Thymus (tissue), 11 donors: ENCODE results near the gene SHOC1. TPM values are rescaled to one million over a fixed set of nuclear protein-coding genes. Genes with fewer than 3 reads are reported as not detected.
"Not testable (repeated sequence)": the region's sequence is repeated elsewhere in the genome, so short reads cannot be mapped to it uniquely, and the experiment has no call there.

Experiments
- DNase-seq, 9 donors: peaks; one replicate each; pipeline ENCODE4 v3.0.0-alpha.2; 2013; ENCODE audit warnings: low spot score in 9 of 9, low read depth in 6 of 9, missing footprints in 1 of 9
- H3K27ac ChIP-seq, 2 donors: one replicate each; pipeline ENCODE4 v1.5.1; 2013; ENCODE audit warnings: control low read depth in 1 of 2, low read depth in 1 of 2, low read length in 1 of 2, mild to moderate bottlenecking in 1 of 2, moderate library complexity in 1 of 2
- H3K27me3 ChIP-seq, 2 donors: one replicate each; pipeline ENCODE4 v1.5.1; 2013; ENCODE audit warnings: low read length in 1 of 2; ENCODE audit not compliant: control insufficient read depth in 2 of 2, insufficient read depth in 1 of 2
- H3K36me3 ChIP-seq, 2 donors: one replicate each; pipeline ENCODE4 v1.5.1; 2013; ENCODE audit warnings: low read length in 1 of 2, mild to moderate bottlenecking in 1 of 2, moderate library complexity in 1 of 2; ENCODE audit not compliant: control insufficient read depth in 2 of 2, insufficient read depth in 2 of 2
- H3K4me1 ChIP-seq, 2 donors: one replicate each; pipeline ENCODE4 v1.5.1; 2013; ENCODE audit warnings: low read length in 2 of 2; ENCODE audit not compliant: control insufficient read depth in 2 of 2, insufficient read depth in 2 of 2
- H3K4me3 ChIP-seq, 2 donors: one replicate each; pipeline ENCODE4 v1.5.1; 2013; ENCODE audit warnings: low read length in 2 of 2, control low read depth in 1 of 2, mild to moderate bottlenecking in 1 of 2
- H3K9me3 ChIP-seq, 2 donors: one replicate each; pipeline ENCODE4 v1.5.1; 2013; ENCODE audit warnings: low read length in 1 of 2, mild to moderate bottlenecking in 1 of 2; ENCODE audit not compliant: control insufficient read depth in 2 of 2, insufficient read depth in 1 of 2
- WGBS: extraction: QIAGEN DNeasy Blood & Tissue Kit; methylation state at CpG from one replicate; pipeline ENCODE4 v1.1.7; 2013; 5-methylcytosine and 5-hydroxymethylcytosine counted together
- polyA plus RNA-seq: library from polyadenylated mRNA; stranded (reverse); fragments of 200-250 nt; gene quantifications from one replicate; pipeline ENCODE4 v1.2.3, GENCODE V29; 2013
- total RNA-seq: library from RNA; stranded (reverse); fragments of 120-200 nt; gene quantifications from one replicate; pipeline ENCODE4 v1.2.4, GENCODE V29; 2013
- donor health status: healthy.

SHOC1 gene
- total and polyA plus RNA-seq, 2 donors = under 0.01 to 0.14 TPM

DNA sequence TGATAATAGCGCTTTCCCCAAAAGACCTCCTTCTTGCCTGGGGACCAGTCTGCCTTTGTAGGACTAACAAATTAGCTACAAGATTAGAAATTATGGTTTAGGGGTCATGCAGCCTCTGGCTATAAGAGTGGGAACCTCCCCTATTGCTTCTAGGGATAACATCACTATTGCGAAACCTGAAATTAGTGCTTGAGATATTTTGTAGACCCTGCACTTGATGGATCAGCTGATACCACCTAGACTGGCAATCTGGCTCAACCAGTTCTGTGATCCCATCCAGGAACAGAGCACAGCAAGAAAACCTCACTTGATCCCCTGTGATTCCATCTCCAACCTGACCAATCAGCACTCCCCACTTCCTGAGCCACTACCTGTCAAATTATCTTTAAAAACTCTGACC, 15.7 kb upstream of the SHOC1 start:
- not testable (repeated sequence) for H3K9me3 ChIP-seq, H3K36me3 ChIP-seq, H3K27ac ChIP-seq, DNase-seq, H3K27me3 ChIP-seq, H3K4me3 ChIP-seq, H3K4me1 ChIP-seq
- 100% methylated on average over 2 of the region's 2 CpGs for WGBS

- 98% methylated on average over 1 of the region's 1 CpG for WGBS
- Histone ChIP-seq H3K4me3 (no peak overlapping the region), H3K36me3 (no peaks in the 10 kb centered on the region), H3K27ac (no peak overlapping the region), H3K4me1 (no peaks in the 10 kb centered on the region), H3K27me3 (no peaks in the 10 kb centered on the region), H3K9me3 (no peaks in the 10 kb centered on the region)
- no peak for DNase-seq
These were observed 12.5 kb upstream of the SHOC1 start for GRCh38 chr9:111807197-111807596.

- no peak for DNase-seq
- Histone ChIP-seq H3K27ac (no peak overlapping the region), H3K9me3 (no peaks in the 10 kb centered on the region), H3K36me3 (no peaks in the 10 kb centered on the region), H3K4me3 (no peak overlapping the region), H3K27me3 (no peaks in the 10 kb centered on the region), H3K4me1 (no peaks in the 10 kb centered on the region)
- WGBS = 95% methylated on average over 2 of the region's 2 CpGs
These were observed 11.5 kb upstream of the SHOC1 start for GRCh38 chr9:111806259-111806658.

GRCh38 chr9:111805830-111806241, 11.1 kb upstream of the SHOC1 start:
- H3K27ac ChIP-seq = no peak overlapping the region
- H3K4me1 ChIP-seq = no peaks in the 10 kb centered on the region
- 92% methylated on average over 4 of the region's 4 CpGs for WGBS
- DNase-seq = no peak
- no peaks in the 10 kb centered on the region for H3K27me3 ChIP-seq
- no peaks in the 10 kb centered on the region for H3K36me3 ChIP-seq
- H3K9me3 ChIP-seq = no peaks in the 10 kb centered on the region
- no peak overlapping the region for H3K4me3 ChIP-seq

- H3K27me3 ChIP-seq = no peaks in the 10 kb centered on the region
- no peaks in the 10 kb centered on the region for H3K9me3 ChIP-seq
- no peak for DNase-seq
- H3K4me1 ChIP-seq = no peaks in the 10 kb centered on the region
- 97% methylated on average over 2 of the region's 2 CpGs for WGBS
- H3K4me3 ChIP-seq = no peak overlapping the region
- H3K27ac ChIP-seq = no peak overlapping the region
- H3K36me3 ChIP-seq = no peaks in the 10 kb centered on the region
These were observed 10.5 kb upstream of the SHOC1 start for GRCh38 chr9:111805262-111805661.

DNA sequence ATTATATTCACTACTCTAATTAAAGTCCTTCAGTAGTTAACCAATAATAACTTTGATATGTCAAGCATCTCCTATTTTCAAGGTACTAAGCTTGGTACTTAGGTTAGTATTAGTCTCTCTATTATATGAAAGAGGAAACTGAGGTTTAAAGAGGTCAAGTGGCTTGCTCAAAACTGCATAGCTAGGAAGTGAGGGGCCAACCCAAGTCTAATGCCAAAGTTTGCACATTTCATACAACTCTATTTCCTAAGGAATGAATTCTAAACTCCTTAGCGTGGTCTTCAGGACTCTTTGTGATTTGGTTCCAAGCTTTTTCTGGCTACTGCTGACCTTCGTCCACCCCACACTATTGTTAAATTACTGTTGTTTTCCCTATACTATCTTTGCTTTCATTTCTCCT, 9.9 kb upstream of the SHOC1 start:
- no peaks in the 10 kb centered on the region for H3K9me3 ChIP-seq
- WGBS = 96% methylated on average over 2 of the region's 2 CpGs
- H3K27ac ChIP-seq = no peak overlapping the region
- no peaks in the 10 kb centered on the region for H3K27me3 ChIP-seq
- no peaks in the 10 kb centered on the region for H3K4me1 ChIP-seq
- no peak overlapping the region for H3K4me3 ChIP-seq
- no peak for DNase-seq
- H3K36me3 ChIP-seq = no peaks in the 10 kb centered on the region

DNA sequence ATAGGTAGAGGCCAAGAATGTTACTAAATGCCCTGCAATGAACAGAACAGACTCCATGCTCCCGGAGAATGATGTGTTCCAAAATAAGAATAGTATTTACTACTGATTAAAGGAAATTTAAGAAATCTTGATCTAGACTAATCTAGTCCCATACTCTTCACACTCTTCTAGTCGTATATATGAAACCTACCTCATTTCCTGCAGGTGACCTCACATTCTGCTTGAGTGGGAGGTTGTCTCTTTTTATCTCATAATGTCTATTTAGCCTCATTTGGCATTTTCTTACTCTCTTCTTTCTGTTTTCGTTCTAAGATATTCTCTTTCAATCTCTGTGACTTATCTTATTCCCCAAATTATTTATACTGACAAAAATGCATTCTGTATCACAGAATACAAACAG, 9.2 kb upstream of the SHOC1 start:
- H3K4me1 ChIP-seq = no peaks in the 10 kb centered on the region
- whole genome bisulfite sequencing = 76% methylated on average over 3 of the region's 3 CpGs
- no peaks in the 10 kb centered on the region for H3K36me3 ChIP-seq
- no peak overlapping the region for H3K27ac ChIP-seq
- peak in 3 of 9 donors; percentile 3 to 48 (median 11) for DNase-seq
- H3K4me3 ChIP-seq = no peak overlapping the region
- H3K9me3 ChIP-seq = no peaks in the 10 kb centered on the region
- H3K27me3 ChIP-seq = no peaks in the 10 kb centered on the region

DNA sequence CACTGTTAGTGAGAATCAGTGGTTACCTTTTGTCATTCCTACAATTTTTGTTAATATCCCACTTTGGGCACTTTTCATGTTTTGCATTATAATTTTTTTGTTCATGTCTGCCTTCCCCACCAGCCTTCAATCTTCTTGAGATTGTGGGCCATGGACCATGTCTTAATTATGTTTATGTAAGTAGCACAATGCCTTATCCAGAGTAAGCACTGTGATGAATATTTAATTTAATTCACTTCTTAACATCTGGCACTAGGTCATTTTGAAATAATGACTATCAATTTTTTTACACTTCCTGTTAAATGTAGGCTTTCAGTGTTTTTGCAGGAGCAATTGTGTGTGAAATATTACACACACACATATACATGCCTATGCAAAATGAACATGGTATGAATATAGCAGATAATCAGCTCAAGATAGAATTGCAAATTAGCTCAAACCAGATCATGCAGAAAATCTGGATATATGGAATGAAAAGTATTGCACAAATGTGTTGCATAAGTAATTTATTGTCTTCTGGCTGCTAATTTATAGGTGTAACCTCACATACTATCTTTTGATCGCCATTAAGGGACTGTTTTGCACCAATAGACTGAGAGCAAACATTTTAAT, 5.3 kb upstream of the SHOC1 start:
- Histone ChIP-seq H3K27ac (no peak overlapping the region), H3K9me3 (no peaks in the 10 kb centered on the region), H3K4me1 (no peaks in the 10 kb centered on the region), H3K4me3 (no peak overlapping the region), H3K27me3 (no peaks in the 10 kb centered on the region), H3K36me3 (no peaks in the 10 kb centered on the region)
- DNase-seq = no peak
- WGBS = 99% methylated on average over 1 of the region's 1 CpG

- Histone ChIP-seq H3K27ac (no peak overlapping the region), H3K4me3 (no peak overlapping the region)
These were observed 4.8 kb upstream of the SHOC1 start for GRCh38 chr9:111799506-111799905.

GRCh38 chr9:111798786-111799185, 4.0 kb upstream of the SHOC1 start:
- DNase-seq = no peak
- no peaks in the 10 kb centered on the region for H3K9me3 ChIP-seq
- no peaks in the 10 kb centered on the region for H3K36me3 ChIP-seq
- no peaks in the 10 kb centered on the region for H3K27me3 ChIP-seq
- no peaks in the 10 kb centered on the region for H3K4me1 ChIP-seq
- H3K27ac ChIP-seq = no peak overlapping the region
- no peak overlapping the region for H3K4me3 ChIP-seq

More at GRCh38 chr9:111799506-111799905, 4.8 kb upstream of the SHOC1 start:
- Histone ChIP-seq H3K4me1 (no peaks in the 10 kb centered on the region), H3K27me3 (no peaks in the 10 kb centered on the region), H3K36me3 (no peaks in the 10 kb centered on the region), H3K9me3 (no peaks in the 10 kb centered on the region)
- no peak for DNase-seq
